ENCODE measurements around the gene ZBTB17. TPM values are rescaled to one million over a fixed set of nuclear protein-coding genes. Genes with fewer than 3 reads are reported as not detected.

ZBTB17 gene
- total RNA-seq, 2 donors from 2014 or later = 14.8 to 27.5 TPM

- TF ChIP-seq CTCF (IDR thresholded peaks at IDR 0.05) = no peak
- Histone ChIP-seq H3K27ac (peak overlapping the region; percentile 93 to 94), H3K9me3 (no peaks in the 10 kb centered on the region), H3K4me1 (peaks cover 0 to 34% of the 10 kb centered on the region in 2 donors), H3K4me3 (peak overlapping the region in 1 of 2 donors; percentile 60), H3K36me3 (peaks cover 31% of the 10 kb centered on the region), H3K27me3 (no peaks in the 10 kb centered on the region)
- DNase-seq (ENCODE audit: low spot score) = no peak
Observed at GRCh38 chr1:16012590-16013219, 36.8 kb upstream of the ZBTB17 start.

GRCh38 chr1:16011936-16012589, 36.2 kb upstream of the ZBTB17 start:
- peak overlapping the region in 1 of 2 donors; percentile 60 for H3K4me3 ChIP-seq
- DNase-seq (ENCODE audit: low spot score) = no peak

GRCh38 chr1:16010837-16011236, 34.9 kb upstream of the ZBTB17 start:
- TF ChIP-seq CTCF (IDR thresholded peaks at IDR 0.05) = no peak
- Histone ChIP-seq H3K27ac (peak overlapping the region in 1 of 2 donors; percentile 22), H3K4me3 (no peak overlapping the region), H3K4me1 (peaks cover 0 to 27% of the 10 kb centered on the region in 2 donors), H3K36me3 (peaks cover 15% of the 10 kb centered on the region), H3K9me3 (no peaks in the 10 kb centered on the region), H3K27me3 (no peaks in the 10 kb centered on the region)
- DNase-seq (ENCODE audit: low spot score) = no peak

More at GRCh38 chr1:16011936-16012589, 36.2 kb upstream of the ZBTB17 start:
- Histone ChIP-seq H3K27ac (peak overlapping the region; percentile 93 to 94), H3K9me3 (no peaks in the 10 kb centered on the region), H3K4me1 (peaks cover 0 to 28% of the 10 kb centered on the region in 2 donors), H3K27me3 (no peaks in the 10 kb centered on the region), H3K36me3 (peaks cover 26% of the 10 kb centered on the region)
- no peak for TF ChIP-seq CTCF (IDR thresholded peaks at IDR 0.05)

GRCh38 chr1:16009678-16010077, 33.8 kb upstream of the ZBTB17 start:
- no peaks in the 10 kb centered on the region for H3K27me3 ChIP-seq
- H3K4me3 ChIP-seq = no peak overlapping the region
- peaks cover 4% of the 10 kb centered on the region for H3K36me3 ChIP-seq
- no peaks in the 10 kb centered on the region for H3K9me3 ChIP-seq
- no peak for DNase-seq (ENCODE audit: low spot score)
- TF ChIP-seq CTCF (IDR thresholded peaks at IDR 0.05) = no peak
- peaks cover 0 to 25% of the 10 kb centered on the region in 2 donors for H3K4me1 ChIP-seq
- no peak overlapping the region for H3K27ac ChIP-seq

- H3K9me3 ChIP-seq = no peaks in the 10 kb centered on the region
- no peak overlapping the region for H3K27ac ChIP-seq
- H3K4me3 ChIP-seq = no peak overlapping the region
- H3K36me3 ChIP-seq = no peaks in the 10 kb centered on the region
- DNase-seq (ENCODE audit: low spot score) = peak; percentile 88
- peaks cover 0 to 18% of the 10 kb centered on the region in 2 donors for H3K4me1 ChIP-seq
- H3K27me3 ChIP-seq = no peaks in the 10 kb centered on the region
- peak; percentile 95 to 97 for TF ChIP-seq CTCF (IDR thresholded peaks at IDR 0.05)
Observed at GRCh38 chr1:16009030-16009460, 33.1 kb upstream of the ZBTB17 start.

All from right atrium auricular region (tissue), 2 donors.